Renal cortical epithelial cell (primary cell): Measurements from ENCODE around the gene PCDH17. TPM values are rescaled to one million over a fixed set of nuclear protein-coding genes. Genes with fewer than 3 reads are reported as not detected.
A peak's percentile ranks its signal among the peaks of the same experiment; 100 is the strongest.

Experiments used
- DNase-seq: peaks from one replicate; pipeline ENCODE4 v3.0.0-alpha.2; 2011; ENCODE audit warnings: low read depth
- total RNA-seq: library from RNA; depleted of rRNA; stranded (reverse); fragments of >200 nt; gene quantifications from 2 replicates; pipeline ENCODE4 v1.2.3, GENCODE V29; 2014

Gene PCDH17
- total RNA-seq, 1 donor from 2014 or later, result under 0.01 TPM

DNA sequence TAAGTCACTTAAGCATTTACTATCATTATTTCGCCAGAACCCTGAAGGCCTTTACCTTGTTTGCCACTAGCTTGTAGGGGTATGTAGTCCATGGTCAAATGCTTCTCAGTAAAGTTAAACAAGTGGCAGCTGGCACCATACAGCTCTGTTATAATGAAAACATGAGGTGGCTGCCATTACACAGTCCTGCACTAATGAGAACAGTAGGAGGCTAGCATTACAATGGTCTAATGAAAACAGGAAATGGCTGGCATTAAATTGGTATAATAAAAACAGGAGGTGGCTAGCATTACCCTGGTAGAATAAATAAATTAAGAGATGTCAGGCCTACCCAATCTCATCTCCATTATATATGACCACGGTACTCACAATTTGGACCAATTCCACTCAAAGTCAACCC, 107.5 kb downstream of the PCDH17 start:
- DNase-seq, result peak; percentile 19

DNA sequence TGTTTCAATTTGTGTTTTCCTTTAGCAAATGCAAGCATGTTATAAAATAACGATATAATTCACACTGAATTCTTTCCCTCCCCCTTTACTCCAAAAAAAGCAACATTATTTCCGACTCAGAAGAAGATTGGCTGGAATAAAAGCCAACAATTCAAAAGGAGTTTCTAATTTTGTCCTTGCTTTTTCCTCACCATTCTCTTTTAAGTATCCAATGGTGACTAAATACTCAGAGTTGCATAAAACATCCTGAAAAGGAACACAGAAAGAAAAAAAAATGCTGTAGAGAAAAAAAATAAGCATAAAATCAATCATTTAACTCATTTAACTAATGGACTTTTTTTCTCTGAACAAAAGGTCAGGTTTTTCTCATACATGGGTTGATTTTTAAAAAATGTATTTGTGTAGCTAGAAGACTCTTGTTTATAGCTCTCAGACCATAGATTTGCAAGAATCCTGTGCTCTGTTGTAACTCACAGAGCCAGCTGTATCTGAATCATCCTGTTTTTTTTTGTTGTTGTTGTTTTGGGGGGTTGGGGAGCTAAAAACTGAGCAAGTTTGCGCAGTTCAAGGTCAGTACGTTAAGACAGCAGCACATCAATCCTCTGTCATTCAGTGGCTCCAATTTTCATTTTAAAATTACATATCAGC, 108.1 kb downstream of the PCDH17 start:
- DNase-seq, result peak; percentile 31

DNA sequence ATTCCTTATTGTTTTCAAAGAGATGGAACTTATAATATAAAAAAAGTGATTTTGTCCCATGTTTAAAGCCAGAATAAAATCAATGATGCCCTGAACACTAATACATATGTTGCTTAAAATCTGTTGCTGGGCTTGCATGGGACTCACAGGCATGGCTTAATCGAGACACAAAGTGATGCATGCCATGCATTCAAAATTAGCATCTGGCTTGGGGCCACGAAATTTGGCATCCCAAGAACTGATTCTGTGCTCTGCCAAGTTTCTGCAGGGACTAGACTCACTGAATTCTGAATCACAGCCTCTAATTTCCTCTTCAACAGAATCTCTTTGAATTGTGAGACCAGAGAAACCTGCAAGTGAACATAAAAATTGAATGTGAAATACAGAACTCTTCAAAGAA, 109.2 kb downstream of the PCDH17 start:
- no peak for DNase-seq

DNA sequence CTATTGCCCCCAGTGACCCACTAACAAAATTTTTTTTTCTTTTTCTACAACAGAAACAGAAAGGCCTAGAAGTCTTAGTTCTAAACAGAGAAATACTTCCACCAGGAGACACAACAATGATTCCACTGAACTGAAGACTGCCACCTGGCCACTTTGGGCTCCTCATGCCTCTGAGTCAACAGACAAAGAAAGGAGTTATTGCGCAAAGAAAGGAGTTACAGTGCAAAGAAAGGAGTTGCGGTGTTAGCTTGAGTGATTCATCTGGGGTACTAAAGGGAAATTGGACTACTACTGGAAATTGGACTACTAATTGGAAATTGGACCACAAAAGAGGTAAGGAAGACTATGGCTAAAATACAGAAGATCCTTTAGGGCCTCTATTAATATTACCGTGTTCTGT, 116.6 kb downstream of the PCDH17 start:
- DNase-seq, result no peak

DNA sequence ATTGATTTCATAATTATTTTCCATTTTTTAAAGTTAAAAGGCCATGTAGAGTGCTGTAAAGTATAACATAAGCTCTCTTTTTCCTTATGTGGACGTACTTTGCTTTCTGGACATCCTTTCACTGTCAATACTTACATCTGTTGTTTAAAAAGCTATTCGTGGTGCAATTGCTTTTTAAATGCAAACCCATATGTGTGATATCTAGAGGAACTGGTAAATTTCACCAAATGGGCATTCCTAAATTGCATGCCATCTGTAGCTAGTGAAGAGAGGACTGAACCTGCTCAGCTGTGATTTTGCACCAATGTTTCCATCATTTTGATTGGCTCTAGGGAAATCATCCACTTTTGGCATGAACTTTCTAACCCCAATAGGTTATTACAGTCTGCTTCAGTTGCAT, 129.4 kb downstream of the PCDH17 start:
- no peak for DNase-seq

DNA sequence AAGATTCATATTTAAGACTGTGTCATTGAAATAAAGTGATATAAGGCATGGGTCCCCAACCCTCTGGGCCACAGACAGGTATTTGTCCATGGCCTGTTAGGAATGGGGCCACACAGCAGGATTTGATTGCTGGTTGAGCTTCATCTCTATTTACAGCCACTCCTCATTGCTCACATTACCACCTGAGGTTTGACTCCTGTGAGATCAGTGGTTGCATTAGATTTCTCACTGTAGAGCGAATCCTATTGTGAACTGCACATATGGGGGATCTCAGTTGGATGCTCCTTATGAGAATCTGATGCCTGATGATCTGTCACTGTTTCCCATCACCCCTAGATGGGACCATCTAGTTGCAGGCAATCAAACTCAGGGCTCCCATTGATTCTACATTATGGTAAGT, 132.1 kb downstream of the PCDH17 start:
- no peak for DNase-seq
